Stimulated activated naive B cell treated with anti-CD40 and anti-IgM and Interleukin-4, amounts not matched to agents 10 μg/mL and 1 μg/mL and 100 μg/mL, for 72 hours (primary cell): ENCODE data around the gene CMAS.
"Not testable (repeated sequence)": the region's sequence is repeated elsewhere in the genome, so short reads cannot be mapped to it uniquely, and the experiment has no call there.

ENCODE experiments used
- ATAC-seq, 2 donors: fragments of 150-1000 bp; cut with Tn5 transposase; replicated peaks; 2 replicates each; pipeline ENCODE4 v1.10.0; 2021; ENCODE audit warnings: moderate library complexity in 1 of 2
- DNase-seq: peaks from one replicate; pipeline ENCODE4 v3.0.0; 2021
- H3K27ac Mint-ChIP-seq: one replicate; pipeline ENCODE4 v1.8.0; 2022; ENCODE audit warnings: mild to moderate bottlenecking, mixed read lengths
- H3K27me3 Mint-ChIP-seq, 2 donors: one replicate each; pipeline ENCODE4 v1.8.0; 2022; ENCODE audit warnings: mixed read lengths in 2 of 2
- H3K36me3 Mint-ChIP-seq, 2 donors: one replicate each; pipeline ENCODE4 v1.8.0; 2022; ENCODE audit warnings: mixed read lengths in 2 of 2, mild to moderate bottlenecking in 1 of 2
- H3K4me1 Mint-ChIP-seq, 2 donors: one replicate each; pipeline ENCODE4 v1.8.0; 2022; ENCODE audit warnings: mixed read lengths in 2 of 2, mild to moderate bottlenecking in 1 of 2
- H3K4me3 Mint-ChIP-seq, 2 donors: one replicate each; pipeline ENCODE4 v1.8.0; 2022; ENCODE audit warnings: mild to moderate bottlenecking in 2 of 2, mixed read lengths in 2 of 2, moderate library complexity in 1 of 2
- H3K9me3 Mint-ChIP-seq, 2 donors: one replicate each; pipeline ENCODE4 v1.8.0; 2022; ENCODE audit warnings: mixed read lengths in 2 of 2, mild to moderate bottlenecking in 1 of 2

The CMAS gene

GRCh38 chr12:22034709-22035506, 11.1 kb upstream of the CMAS start:
- no peak overlapping the region for H3K4me3 Mint-ChIP-seq
- ATAC-seq: no peak
- H3K9me3 Mint-ChIP-seq: peaks cover 0 to 1% of the 10 kb centered on the region in 2 donors
- DNase-seq: no peak
- no peaks in the 10 kb centered on the region for H3K36me3 Mint-ChIP-seq
- H3K4me1 Mint-ChIP-seq: peaks cover 0 to 6% of the 10 kb centered on the region in 2 donors
- H3K27ac Mint-ChIP-seq: no peak overlapping the region
- H3K27me3 Mint-ChIP-seq: peaks cover 0 to 4% of the 10 kb centered on the region in 2 donors

GRCh38 chr12:22037947-22038346, 8.1 kb upstream of the CMAS start:
- Mint-ChIP-seq H3K9me3 (peaks cover 0 to 1% of the 10 kb centered on the region in 2 donors), H3K27ac (no peak overlapping the region), H3K4me1 (peaks cover 0 to 6% of the 10 kb centered on the region in 2 donors), H3K36me3 (no peaks in the 10 kb centered on the region), H3K4me3 (no peak overlapping the region), H3K27me3 (peaks cover 0 to 13% of the 10 kb centered on the region in 2 donors)
- no peak for DNase-seq
- no peak for ATAC-seq

DNA sequence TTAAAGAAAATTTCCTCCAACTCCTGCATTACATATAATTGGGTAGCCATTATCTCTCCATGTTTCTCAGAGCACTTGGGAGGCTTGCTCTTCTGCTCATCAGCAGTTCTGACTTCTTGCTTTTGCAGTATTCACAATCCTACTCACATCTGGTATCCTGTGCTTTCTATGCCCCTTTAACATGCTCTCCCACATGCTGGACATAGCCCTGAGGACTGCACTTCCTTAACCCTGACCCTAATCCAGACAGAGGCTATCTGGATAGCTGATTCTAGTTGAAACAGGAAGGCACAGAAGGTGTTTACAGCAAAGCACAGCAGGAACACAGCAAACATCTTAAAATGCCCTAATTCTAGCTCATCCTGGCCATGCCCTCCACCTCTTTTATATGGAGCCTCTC, 7.3 kb upstream of the CMAS start:
- peaks cover 0 to 6% of the 10 kb centered on the region in 2 donors for H3K4me1 Mint-ChIP-seq
- no peak overlapping the region for H3K27ac Mint-ChIP-seq
- H3K27me3 Mint-ChIP-seq: peaks cover 0 to 13% of the 10 kb centered on the region in 2 donors
- no peak for DNase-seq
- peaks cover 0 to 1% of the 10 kb centered on the region in 2 donors for H3K9me3 Mint-ChIP-seq
- H3K4me3 Mint-ChIP-seq: no peak overlapping the region
- H3K36me3 Mint-ChIP-seq: no peaks in the 10 kb centered on the region
- no peak for ATAC-seq

GRCh38 chr12:22039361-22039760, 6.7 kb upstream of the CMAS start:
- Mint-ChIP-seq H3K36me3 (no peaks in the 10 kb centered on the region), H3K4me3 (no peak overlapping the region), H3K9me3 (peaks cover 0 to 1% of the 10 kb centered on the region in 2 donors), H3K27me3 (peaks cover 0 to 13% of the 10 kb centered on the region in 2 donors), H3K4me1 (peaks cover 0 to 5% of the 10 kb centered on the region in 2 donors), H3K27ac (no peak overlapping the region)
- no peak for ATAC-seq
- DNase-seq: no peak

DNA sequence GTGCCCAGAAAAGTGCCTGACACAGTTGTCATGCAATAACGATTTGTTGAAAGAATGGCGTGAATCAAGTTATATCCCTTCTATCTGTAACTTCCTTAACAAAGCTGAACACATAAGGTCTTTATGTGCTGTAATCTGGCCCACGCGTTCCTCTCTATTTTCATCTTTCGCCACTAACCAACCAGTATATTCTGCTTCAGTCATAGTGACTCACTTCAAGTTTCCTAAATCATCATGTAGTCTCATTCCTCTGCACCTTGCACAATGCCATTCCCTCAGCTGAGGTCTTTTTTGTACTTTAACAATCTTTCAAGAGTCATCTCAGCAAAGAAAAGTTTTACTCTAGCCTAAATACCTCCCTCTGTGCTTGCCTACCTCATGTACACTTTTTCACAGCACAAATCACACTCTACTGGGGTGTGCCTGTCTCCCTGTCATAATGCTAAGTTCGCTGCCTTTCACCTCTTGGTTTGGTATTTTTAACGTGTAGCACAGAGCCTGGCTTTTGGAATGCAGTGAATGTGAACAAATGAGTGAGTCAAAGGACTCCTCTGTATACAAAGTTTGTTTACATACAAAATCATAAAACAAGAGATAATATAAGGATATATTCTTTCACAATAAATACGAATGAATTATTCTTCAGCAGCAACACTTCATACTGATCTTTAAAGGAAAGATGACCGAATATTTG, 2.9 kb upstream of the CMAS start:
- Mint-ChIP-seq H3K9me3 (no peaks in the 10 kb centered on the region), H3K4me1 (peaks cover 9 to 14% of the 10 kb centered on the region in 2 donors), H3K27me3 (peaks cover 0 to 11% of the 10 kb centered on the region in 2 donors), H3K4me3 (no peak overlapping the region), H3K27ac (no peak overlapping the region), H3K36me3 (no peaks in the 10 kb centered on the region)
- DNase-seq: no peak
- no peak for ATAC-seq

DNA sequence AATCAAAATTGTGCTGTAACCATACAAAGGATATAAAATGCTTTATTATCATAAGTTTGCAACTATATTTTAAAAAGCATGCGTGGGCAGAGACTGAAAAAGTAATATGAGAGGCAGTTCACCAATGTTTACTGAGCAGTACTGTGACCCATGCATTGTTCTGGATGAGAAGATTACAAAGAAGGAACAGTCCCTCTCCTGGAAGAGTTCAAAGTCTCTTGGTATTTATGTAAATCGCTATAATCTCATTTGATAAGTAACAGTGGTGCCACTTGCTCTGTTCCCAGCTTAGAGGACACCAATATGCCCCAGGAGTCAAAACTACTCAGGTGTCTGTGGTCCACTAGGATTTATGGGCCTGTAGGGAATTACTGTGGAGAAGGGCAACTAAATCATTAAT, 2.1 kb upstream of the CMAS start:
- Mint-ChIP-seq H3K9me3 (no peaks in the 10 kb centered on the region), H3K4me1 (peaks cover 11 to 18% of the 10 kb centered on the region in 2 donors), H3K27ac (no peak overlapping the region), H3K36me3 (peaks cover under 1 to 2% of the 10 kb centered on the region in 2 donors), H3K4me3 (no peak overlapping the region), H3K27me3 (peaks cover 0 to 9% of the 10 kb centered on the region in 2 donors)
- DNase-seq (no peak), ATAC-seq (no peak)

DNA sequence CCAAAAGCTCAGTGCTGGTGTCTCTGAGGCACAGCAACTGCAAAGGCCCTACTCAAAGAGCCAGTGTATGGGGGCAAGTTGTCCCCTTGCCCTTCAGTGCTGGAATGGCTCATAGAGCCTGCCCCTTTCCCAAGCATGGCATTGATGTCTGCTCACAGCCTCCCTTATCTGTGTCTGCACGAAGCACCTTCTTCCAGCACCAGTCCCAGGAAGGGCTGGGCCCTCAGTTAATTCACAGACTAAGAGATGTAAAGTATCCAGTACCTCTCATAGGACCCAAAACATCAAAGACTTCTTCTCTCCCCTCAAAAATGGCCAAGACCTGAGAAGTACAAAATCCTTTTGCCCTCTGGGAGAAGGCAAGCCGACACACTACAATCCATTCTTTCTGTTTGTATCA, 1.6 kb upstream of the CMAS start:
- Mint-ChIP-seq H3K36me3 (peaks cover 4% of the 10 kb centered on the region in 2 donors), H3K9me3 (no peaks in the 10 kb centered on the region), H3K27me3 (peaks cover 0 to 9% of the 10 kb centered on the region in 2 donors), H3K27ac (no peak overlapping the region), H3K4me1 (peaks cover 13 to 23% of the 10 kb centered on the region in 2 donors), H3K4me3 (no peak overlapping the region)
- ATAC-seq: no peak
- no peak for DNase-seq

DNA sequence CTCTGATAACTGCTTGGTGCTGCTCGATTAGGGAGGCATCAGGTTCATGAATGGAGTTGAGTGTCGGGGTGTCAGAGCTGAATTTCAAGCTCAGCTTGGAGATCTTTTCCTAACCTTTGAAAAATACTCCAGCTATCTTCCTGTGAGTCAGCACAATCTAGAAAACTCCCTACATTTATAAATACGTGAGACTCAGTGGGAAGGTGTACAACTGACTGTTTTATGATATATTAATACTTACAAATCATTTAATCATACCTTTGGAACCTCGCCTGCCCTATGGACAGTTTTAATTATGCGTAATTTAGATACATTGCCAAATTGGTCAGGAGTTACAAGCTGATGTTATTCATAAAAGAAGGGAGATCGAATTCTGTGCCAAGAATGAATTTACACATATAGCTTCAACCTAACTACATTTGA, 961 bp downstream of the CMAS start:
- Mint-ChIP-seq H3K4me1 (peaks cover 13 to 28% of the 10 kb centered on the region in 2 donors), H3K27me3 (no peaks in the 10 kb centered on the region), H3K27ac (peak overlapping the region; percentile 94), H3K4me3 (peak overlapping the region; percentile 90 to 98), H3K36me3 (peaks cover 4% of the 10 kb centered on the region in 2 donors), H3K9me3 (no peaks in the 10 kb centered on the region)
- peak in 1 of 2 donors; percentile 41 for ATAC-seq
- no peak for DNase-seq

- H3K4me3 Mint-ChIP-seq: peak overlapping the region in 1 of 2 donors; percentile 90
- ATAC-seq: no peak
- no peaks in the 10 kb centered on the region for H3K27me3 Mint-ChIP-seq
- peaks cover 4% of the 10 kb centered on the region in 2 donors for H3K36me3 Mint-ChIP-seq
- DNase-seq: no peak
- no peaks in the 10 kb centered on the region for H3K9me3 Mint-ChIP-seq
- peaks cover 13 to 28% of the 10 kb centered on the region in 2 donors for H3K4me1 Mint-ChIP-seq
- no peak overlapping the region for H3K27ac Mint-ChIP-seq
Measured at GRCh38 chr12:22047494-22047893, 1.5 kb downstream of the CMAS start.

DNA sequence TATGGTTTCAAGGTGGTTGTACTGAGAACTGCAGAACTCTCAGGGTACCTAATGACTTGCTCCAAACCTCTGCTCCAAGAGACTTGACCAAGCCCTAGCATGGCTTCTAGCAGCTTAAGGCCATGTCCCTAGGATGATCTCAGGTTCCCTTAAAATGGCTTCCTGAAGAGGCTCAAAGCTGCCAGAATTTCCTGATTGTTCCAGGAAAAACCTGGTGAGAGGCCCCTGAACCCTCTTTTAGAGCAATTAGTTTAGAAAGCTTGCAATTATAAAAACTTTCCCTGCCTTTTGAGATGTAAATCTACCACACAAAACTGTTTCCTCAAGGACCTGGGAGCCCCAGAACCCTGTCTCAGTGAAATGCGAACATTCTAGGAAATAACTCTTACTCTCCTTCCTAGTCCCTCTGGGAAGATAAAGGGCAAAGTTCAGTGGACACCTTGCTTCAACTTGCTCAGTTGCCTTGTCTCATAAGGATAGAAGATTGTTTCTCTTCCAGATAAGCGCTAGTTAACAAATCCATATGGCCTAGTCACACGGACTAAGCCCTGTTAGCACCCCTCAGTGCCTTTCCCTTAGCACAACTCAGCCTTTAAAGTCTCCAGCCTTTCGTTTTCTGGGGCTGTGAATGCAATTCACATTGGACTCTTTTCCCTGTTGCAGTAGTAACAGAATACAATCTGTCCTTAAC, 2.5 kb downstream of the CMAS start:
- Mint-ChIP-seq H3K4me3 (no peak overlapping the region), H3K36me3 (peaks cover 4 to 7% of the 10 kb centered on the region in 2 donors), H3K27me3 (no peaks in the 10 kb centered on the region), H3K9me3 (no peaks in the 10 kb centered on the region), H3K4me1 (peaks cover 13 to 28% of the 10 kb centered on the region in 2 donors), H3K27ac (no peak overlapping the region)
- DNase-seq: no peak
- no peak for ATAC-seq

DNA sequence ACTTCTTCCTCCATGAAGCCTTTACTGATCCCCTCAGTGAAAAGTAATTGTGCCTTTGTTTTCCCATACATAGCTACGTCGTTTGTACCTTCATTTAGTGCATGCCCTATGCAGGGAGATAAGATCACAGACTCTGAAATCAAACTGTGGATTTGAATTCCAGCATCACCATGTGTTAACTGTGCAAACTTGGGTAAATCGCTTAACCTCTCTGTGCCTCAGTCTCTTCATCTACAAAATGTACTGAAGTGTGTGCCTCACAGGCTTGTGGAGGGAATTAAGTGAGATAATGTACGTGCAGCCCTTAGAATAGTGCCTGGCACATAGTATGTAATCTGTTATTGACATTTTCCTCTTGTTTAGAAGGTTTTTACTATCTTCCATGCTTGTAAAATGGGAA, 4.1 kb downstream of the CMAS start:
- H3K4me3 Mint-ChIP-seq: no peak overlapping the region
- no peak for DNase-seq
- peaks cover 13 to 28% of the 10 kb centered on the region in 2 donors for H3K4me1 Mint-ChIP-seq
- H3K27ac Mint-ChIP-seq: no peak overlapping the region
- no peaks in the 10 kb centered on the region for H3K27me3 Mint-ChIP-seq
- ATAC-seq: no peak
- peaks cover 4 to 7% of the 10 kb centered on the region in 2 donors for H3K36me3 Mint-ChIP-seq
- H3K9me3 Mint-ChIP-seq: no peaks in the 10 kb centered on the region

GRCh38 chr12:22051114-22051698, 5.2 kb downstream of the CMAS start:
- Mint-ChIP-seq H3K27ac (no peak overlapping the region), H3K36me3 (peaks cover 7 to 9% of the 10 kb centered on the region in 2 donors)
- no peak for DNase-seq

DNA sequence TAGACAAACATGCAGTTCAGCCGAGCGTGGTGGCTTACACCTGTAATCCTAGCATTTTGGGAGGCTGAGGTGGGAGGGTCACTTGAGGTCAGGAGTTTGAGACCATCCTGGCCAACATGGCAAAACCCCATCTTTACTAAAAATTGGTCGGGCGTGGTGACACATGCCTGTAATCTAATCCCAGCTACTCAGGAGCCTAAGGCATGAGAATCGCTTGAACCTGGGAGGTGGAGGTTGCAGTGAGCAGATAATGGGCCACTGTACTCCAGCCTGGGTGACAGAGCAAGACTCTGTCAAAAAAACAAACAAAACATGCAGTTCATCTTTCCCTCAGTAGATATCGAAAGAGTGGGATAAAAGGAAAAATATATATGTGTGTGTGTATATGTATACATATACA, 7.0 kb downstream of the CMAS start:
- not testable (repeated sequence) for H3K27me3 Mint-ChIP-seq, DNase-seq, H3K9me3 Mint-ChIP-seq, ATAC-seq, H3K27ac Mint-ChIP-seq, H3K4me3 Mint-ChIP-seq
- Mint-ChIP-seq H3K36me3 (peaks cover 14 to 18% of the 10 kb centered on the region in 2 donors), H3K4me1 (peaks cover 4 to 14% of the 10 kb centered on the region in 2 donors)

More at GRCh38 chr12:22051114-22051698, 5.2 kb downstream of the CMAS start:
- no peak for ATAC-seq
- Mint-ChIP-seq H3K4me3 (no peak overlapping the region), H3K4me1 (peaks cover 10 to 28% of the 10 kb centered on the region in 2 donors), H3K27me3 (no peaks in the 10 kb centered on the region), H3K9me3 (no peaks in the 10 kb centered on the region)

DNA sequence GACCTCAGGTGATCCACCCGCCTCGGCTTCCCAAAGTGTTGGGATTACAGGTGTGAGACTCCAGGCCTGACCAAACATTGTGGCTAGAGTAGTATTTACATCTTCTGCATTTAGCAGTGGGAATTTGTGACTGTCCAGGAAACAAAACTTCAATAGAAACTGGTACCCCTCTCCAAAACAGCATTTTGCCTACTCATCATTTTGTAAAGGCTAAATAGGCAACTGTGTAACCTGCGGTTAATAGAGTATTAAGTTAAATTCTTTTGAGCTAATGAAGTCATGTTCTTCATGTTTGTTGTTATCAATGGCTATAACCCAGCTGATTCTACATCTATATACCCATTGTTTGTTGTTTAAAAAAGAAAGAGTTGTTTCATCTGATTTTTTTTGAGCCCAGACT, 8.1 kb downstream of the CMAS start:
- H3K9me3 Mint-ChIP-seq: no peaks in the 10 kb centered on the region
- DNase-seq: no peak
- H3K4me1 Mint-ChIP-seq: peaks cover 0 to 8% of the 10 kb centered on the region in 2 donors
- H3K4me3 Mint-ChIP-seq: no peak overlapping the region
- ATAC-seq: no peak
- peaks cover 10 to 15% of the 10 kb centered on the region in 2 donors for H3K36me3 Mint-ChIP-seq
- no peaks in the 10 kb centered on the region for H3K27me3 Mint-ChIP-seq
- no peak overlapping the region for H3K27ac Mint-ChIP-seq
